ENCODE results near the gene LRBA. TPM values are rescaled to one million over a fixed set of nuclear protein-coding genes. Genes with fewer than 3 reads are reported as not detected.

The LRBA gene
- total RNA-seq, 1 experiment from 2014 or later = 55.3 TPM

- no peaks in the 10 kb centered on the region for H3K79me1 ChIP-seq (ENCODE audit: insufficient read depth, low read depth, low read length, poor library complexity, severe bottlenecking)
- H4K91ac ChIP-seq (ENCODE audit: insufficient read length, low read depth, low read length) = no peak overlapping the region
- Mint-ChIP-seq H3K27ac (peak overlapping the region in 1 of 3 experiments; percentile 55; a peak in 2 of 7 replicates), H3K9me3 (no peaks in the 10 kb centered on the region), H3K4me1 (no peaks in the 10 kb centered on the region; a peak in 1 of 4 replicates), H3K27me3 (ENCODE audit: low read depth) (no peaks in the 10 kb centered on the region), H3K4me3 (no peak overlapping the region), H3K36me3 (ENCODE audit: insufficient read depth in 1 of 3, low read depth in 3 of 3) (peaks cover 2 to 4% (median 3%) of the 10 kb centered on the region in 3 experiments; a peak in 3 of 7 replicates)
- TF ChIP-seq CTCF (conservative IDR thresholded peaks at IDR 0.05) = no peak
- no peak overlapping the region for H2BK20ac ChIP-seq (ENCODE audit: low read depth, low read length, poor library complexity, severe bottlenecking)
- no peak for DNase-seq
- H2AK5ac ChIP-seq (ENCODE audit: insufficient read length, low read length) = no peak overlapping the region
- no peak overlapping the region for H2BK15ac ChIP-seq (ENCODE audit: low read depth, low read length)
- H3K79me2 ChIP-seq (ENCODE audit: insufficient read depth, low read length) = no peaks in the 10 kb centered on the region
- H3K4ac ChIP-seq (ENCODE audit: low read depth, low read length) = no peak overlapping the region
- H4K5ac ChIP-seq (ENCODE audit: insufficient read length, low read depth, low read length) = no peak overlapping the region
- no peak overlapping the region for H3K18ac ChIP-seq (ENCODE audit: insufficient read length, low read depth, low read length)
- H2AFZ ChIP-seq (ENCODE audit: low read length) = no peak overlapping the region
- no peak overlapping the region for H3K27ac ChIP-seq (ENCODE audit: insufficient read length, low read depth, low read length)
- no peak overlapping the region for H3K56ac ChIP-seq (ENCODE audit: insufficient read length, low read depth, low read length)
- no peaks in the 10 kb centered on the region for H3K23me2 ChIP-seq (ENCODE audit: insufficient read length, low read depth, low read length, poor library complexity, severe bottlenecking)
- H3T11ph ChIP-seq (ENCODE audit: low read length) = no peak overlapping the region
- no peak overlapping the region for H3K23ac ChIP-seq (ENCODE audit: insufficient read length, low read depth, low read length)
- H3K9me3 ChIP-seq (ENCODE audit: control insufficient read depth, low read depth, low read length) = no peaks in the 10 kb centered on the region
- H3K4me1 ChIP-seq (ENCODE audit: insufficient read depth, low read length) = no peaks in the 10 kb centered on the region
- H3K9ac ChIP-seq (ENCODE audit: extremely low read depth, insufficient read length, low read length) = no peak overlapping the region
- no peaks in the 10 kb centered on the region for H4K20me1 ChIP-seq (ENCODE audit: control insufficient read depth, insufficient read depth, insufficient read length)
- H3K4me2 ChIP-seq (ENCODE audit: insufficient read depth, insufficient read length, low read length) = no peak overlapping the region
- no peaks in the 10 kb centered on the region for H3K27me3 ChIP-seq (ENCODE audit: insufficient read depth, low read length)
- H2BK5ac ChIP-seq (ENCODE audit: insufficient read length, low read length) = no peak overlapping the region
- no peak overlapping the region for H2BK120ac ChIP-seq (ENCODE audit: low read depth, low read length, poor library complexity, severe bottlenecking)
- no peak overlapping the region for H2BK12ac ChIP-seq (ENCODE audit: insufficient read length, low read depth, low read length)
- WGBS (ENCODE audit: extremely low coverage, insufficient read length, low lambda C conversion rate) = no CpG with 5 or more reads among the region's 12 CpGs
- no peak overlapping the region; the same call in 1 of the 2 replicates for H3K14ac ChIP-seq (ENCODE audit: insufficient read depth, low read length)
- H4K8ac ChIP-seq (replicated peaks; ENCODE audit: insufficient read length, low read depth, low read length) = no peak overlapping the region
Measured at GRCh38 chr4:150423503-150423902, 591.6 kb downstream of the LRBA start.
